ENCODE measurements around the gene USP17L26. TPM values are rescaled to one million over a fixed set of nuclear protein-coding genes. Genes with fewer than 3 reads are reported as not detected.
"Not testable (repeated sequence)": the region's sequence is repeated elsewhere in the genome, so short reads cannot be mapped to it uniquely, and the experiment has no call there.

USP17L26 gene
- total RNA-seq, 5 donors from 2014 or later (not counting 1 experiment from before 2014, with no cell fraction given), result not detected

GRCh38 chr4:9348593-9348992 lies 14.1 kb downstream of the USP17L26 start, which contains the start of gene USP17L28:
Gene USP17L28, plus strand, starts transcription at chr4:9348893. Its CDS starts 0 bp downstream, at chr4:9348893.
- H3K4me1 ChIP-seq (ENCODE audit: control insufficient read depth in 1 of 2, extremely low read depth in 1 of 2, insufficient read depth in 2 of 2, low read length in 2 of 2); H3K4me3 Mint-ChIP-seq; H3K4me3 ChIP-seq (ENCODE audit: control insufficient read depth in 1 of 2, extremely low read depth in 1 of 2, low read length in 1 of 2); H3K9me3 ChIP-seq; H3K9me3 Mint-ChIP-seq; ATAC-seq (replicated peaks in 1 of 4); H3K27me3 Mint-ChIP-seq; H3K27ac ChIP-seq (ENCODE audit: low read length); POLR2A ChIA-PET; H3K27ac Mint-ChIP-seq; H3K27me3 ChIP-seq (replicated peaks in 1 of 2; ENCODE audit: control insufficient read depth in 2 of 2, extremely low read depth in 1 of 2, insufficient read depth in 2 of 2, low read length in 1 of 2); CTCF ChIA-PET; DNase-seq; H3K36me3 ChIP-seq (ENCODE audit: control insufficient read depth in 2 of 2, extremely low read depth in 1 of 2, insufficient read depth in 1 of 2, low read length in 1 of 2); H3K36me3 Mint-ChIP-seq; H3K4me1 Mint-ChIP-seq: not testable (repeated sequence)
- no CpG with 5 or more reads among the region's 15 CpGs for WGBS (ENCODE audit: insufficient coverage)

- POLR2A ChIA-PET; ATAC-seq (replicated peaks in 1 of 4); H3K27ac ChIP-seq (ENCODE audit: low read length); H3K9me3 Mint-ChIP-seq; H3K4me3 ChIP-seq (ENCODE audit: control insufficient read depth in 1 of 2, extremely low read depth in 1 of 2, low read length in 1 of 2); H3K27me3 Mint-ChIP-seq; H3K4me3 Mint-ChIP-seq; H3K9me3 ChIP-seq; H3K27me3 ChIP-seq (replicated peaks in 1 of 2; ENCODE audit: control insufficient read depth in 2 of 2, extremely low read depth in 1 of 2, insufficient read depth in 2 of 2, low read length in 1 of 2); H3K27ac Mint-ChIP-seq; H3K36me3 Mint-ChIP-seq; CTCF ChIA-PET; H3K4me1 Mint-ChIP-seq; H3K4me1 ChIP-seq (ENCODE audit: control insufficient read depth in 1 of 2, extremely low read depth in 1 of 2, insufficient read depth in 2 of 2, low read length in 2 of 2); H3K36me3 ChIP-seq (ENCODE audit: control insufficient read depth in 2 of 2, extremely low read depth in 1 of 2, insufficient read depth in 1 of 2, low read length in 1 of 2): not testable (repeated sequence)
- peak in 4 of 35 experiments; percentile 0 to 14 (median 6) for DNase-seq
- 96% methylated on average over 8 of the region's 18 CpGs for WGBS (ENCODE audit: insufficient coverage)
Observed at GRCh38 chr4:9350866-9351265, 16.4 kb downstream of the USP17L26 start.

- H3K9me3 ChIP-seq; DNase-seq; POLR2A ChIA-PET; H3K36me3 ChIP-seq (ENCODE audit: control insufficient read depth in 2 of 2, extremely low read depth in 1 of 2, insufficient read depth in 1 of 2, low read length in 1 of 2); H3K4me3 Mint-ChIP-seq; H3K4me1 ChIP-seq (ENCODE audit: control insufficient read depth in 1 of 2, extremely low read depth in 1 of 2, insufficient read depth in 2 of 2, low read length in 2 of 2); H3K4me1 Mint-ChIP-seq; H3K36me3 Mint-ChIP-seq; CTCF ChIA-PET; H3K27ac ChIP-seq (ENCODE audit: low read length); ATAC-seq (replicated peaks in 1 of 4); H3K4me3 ChIP-seq (ENCODE audit: control insufficient read depth in 1 of 2, extremely low read depth in 1 of 2, low read length in 1 of 2); H3K27me3 Mint-ChIP-seq; H3K9me3 Mint-ChIP-seq; H3K27ac Mint-ChIP-seq; H3K27me3 ChIP-seq (replicated peaks in 1 of 2; ENCODE audit: control insufficient read depth in 2 of 2, extremely low read depth in 1 of 2, insufficient read depth in 2 of 2, low read length in 1 of 2): not testable (repeated sequence)
- no CpG with 5 or more reads among the region's 15 CpGs for WGBS (ENCODE audit: insufficient coverage)
Observed at GRCh38 chr4:9353338-9353737, 18.9 kb downstream of the USP17L26 start, which contains the start of gene USP17L29. Gene USP17L29, plus strand, starts transcription at chr4:9353638. Its CDS starts 0 bp downstream, at chr4:9353638.

GRCh38 chr4:9362829-9363228 lies 28.4 kb downstream of the USP17L26 start, which contains the start of gene USP17L30:
Gene USP17L30, plus strand, starts transcription at chr4:9363129. Its CDS starts 0 bp downstream, at chr4:9363129.
- ATAC-seq (replicated peaks in 1 of 4); H3K36me3 ChIP-seq (ENCODE audit: control insufficient read depth in 2 of 2, extremely low read depth in 1 of 2, insufficient read depth in 1 of 2, low read length in 1 of 2); H3K36me3 Mint-ChIP-seq; H3K4me3 Mint-ChIP-seq; H3K27me3 ChIP-seq (replicated peaks in 1 of 2; ENCODE audit: control insufficient read depth in 2 of 2, extremely low read depth in 1 of 2, insufficient read depth in 2 of 2, low read length in 1 of 2); H3K9me3 Mint-ChIP-seq; CTCF ChIA-PET; H3K27ac Mint-ChIP-seq; H3K4me3 ChIP-seq (ENCODE audit: control insufficient read depth in 1 of 2, extremely low read depth in 1 of 2, low read length in 1 of 2); H3K27ac ChIP-seq (ENCODE audit: low read length); H3K27me3 Mint-ChIP-seq; POLR2A ChIA-PET; H3K4me1 ChIP-seq (ENCODE audit: control insufficient read depth in 1 of 2, extremely low read depth in 1 of 2, insufficient read depth in 2 of 2, low read length in 2 of 2); DNase-seq; H3K4me1 Mint-ChIP-seq; H3K9me3 ChIP-seq: not testable (repeated sequence)
- WGBS (ENCODE audit: insufficient coverage), result no CpG with 5 or more reads among the region's 15 CpGs

GRCh38 chr4:9379881-9380280 lies 45.4 kb downstream of the USP17L26 start:
- H3K4me3 Mint-ChIP-seq, result peak overlapping the region in 1 of 3 donors; percentile 61

GRCh38 chr4:9381012-9381534 lies 46.6 kb downstream of the USP17L26 start:
- H3K9me3 ChIP-seq; H3K27ac Mint-ChIP-seq; H3K36me3 Mint-ChIP-seq; H3K4me1 ChIP-seq (ENCODE audit: control insufficient read depth in 1 of 2, extremely low read depth in 1 of 2, insufficient read depth in 2 of 2, low read length in 2 of 2); CTCF ChIA-PET; H3K36me3 ChIP-seq (ENCODE audit: control insufficient read depth in 2 of 2, extremely low read depth in 1 of 2, insufficient read depth in 1 of 2, low read length in 1 of 2); H3K27me3 Mint-ChIP-seq; H3K9me3 Mint-ChIP-seq; H3K4me1 Mint-ChIP-seq; H3K27me3 ChIP-seq (replicated peaks in 1 of 2; ENCODE audit: control insufficient read depth in 2 of 2, extremely low read depth in 1 of 2, insufficient read depth in 2 of 2, low read length in 1 of 2); POLR2A ChIA-PET; H3K27ac ChIP-seq (ENCODE audit: low read length): not testable (repeated sequence)
- H3K4me3 ChIP-seq (ENCODE audit: control insufficient read depth in 1 of 2, extremely low read depth in 1 of 2, low read length in 1 of 2), result peak overlapping the region; percentile 38
- H3K4me3 Mint-ChIP-seq, result peak overlapping the region; percentile 25 to 61 (median 61)
- 76% methylated on average over 9 of the region's 36 CpGs for WGBS (ENCODE audit: insufficient coverage)
- DNase-seq (peak in 33 of 35 experiments; percentile 8 to 62 (median 31)), ATAC-seq (replicated peaks in 1 of 4) (peak in 1 of 4 experiments; percentile 42)

More at GRCh38 chr4:9379881-9380280, 45.4 kb downstream of the USP17L26 start:
- H3K27ac ChIP-seq (ENCODE audit: low read length); H3K4me1 ChIP-seq (ENCODE audit: control insufficient read depth in 1 of 2, extremely low read depth in 1 of 2, insufficient read depth in 2 of 2, low read length in 2 of 2); POLR2A ChIA-PET; H3K27me3 Mint-ChIP-seq; DNase-seq; ATAC-seq (replicated peaks in 1 of 4); H3K27me3 ChIP-seq (replicated peaks in 1 of 2; ENCODE audit: control insufficient read depth in 2 of 2, extremely low read depth in 1 of 2, insufficient read depth in 2 of 2, low read length in 1 of 2); CTCF ChIA-PET; H3K4me3 ChIP-seq (ENCODE audit: control insufficient read depth in 1 of 2, extremely low read depth in 1 of 2, low read length in 1 of 2); H3K9me3 ChIP-seq; H3K27ac Mint-ChIP-seq; H3K4me1 Mint-ChIP-seq; H3K36me3 ChIP-seq (ENCODE audit: control insufficient read depth in 2 of 2, extremely low read depth in 1 of 2, insufficient read depth in 1 of 2, low read length in 1 of 2); H3K9me3 Mint-ChIP-seq; H3K36me3 Mint-ChIP-seq: not testable (repeated sequence)
- WGBS (ENCODE audit: insufficient coverage), result no CpG with 5 or more reads among the region's 1 CpG

GRCh38 chr4:9384126-9384525 lies 49.7 kb downstream of the USP17L26 start:
- no peaks in the 10 kb centered on the region for H3K9me3 Mint-ChIP-seq
- peaks cover 0 to 4% of the 10 kb centered on the region in 2 experiments for H3K4me1 ChIP-seq (ENCODE audit: control insufficient read depth in 1 of 2, extremely low read depth in 1 of 2, insufficient read depth in 2 of 2, low read length in 2 of 2)
- no peaks in the 10 kb centered on the region for H3K27me3 Mint-ChIP-seq
- ATAC-seq (replicated peaks in 1 of 4), result no peak
- no CpG with 5 or more reads among the region's 1 CpG for WGBS (ENCODE audit: insufficient coverage)
- ChIA-PET CTCF (no interaction called here), POLR2A (no interaction called here)
- no peak overlapping the region for H3K27ac Mint-ChIP-seq
- no peaks in the 10 kb centered on the region for H3K36me3 Mint-ChIP-seq
- H3K27me3 ChIP-seq (replicated peaks in 1 of 2; ENCODE audit: control insufficient read depth in 2 of 2, extremely low read depth in 1 of 2, insufficient read depth in 2 of 2, low read length in 1 of 2), result no peaks in the 10 kb centered on the region
- no peak overlapping the region for H3K4me3 ChIP-seq (ENCODE audit: control insufficient read depth in 1 of 2, extremely low read depth in 1 of 2, low read length in 1 of 2)
- H3K4me1 Mint-ChIP-seq, result peaks cover 0 to 4% (median 0%) of the 10 kb centered on the region in 3 donors
- DNase-seq, result no peak
- H3K27ac ChIP-seq (ENCODE audit: low read length), result no peak overlapping the region
- no peak overlapping the region for H3K4me3 Mint-ChIP-seq
- no peaks in the 10 kb centered on the region for H3K36me3 ChIP-seq (ENCODE audit: control insufficient read depth in 2 of 2, extremely low read depth in 1 of 2, insufficient read depth in 1 of 2, low read length in 1 of 2)
- H3K9me3 ChIP-seq, result no peaks in the 10 kb centered on the region

All from T-cell (primary cell).